ENCODE data around the gene SHISA6. TPM values are rescaled to one million over a fixed set of nuclear protein-coding genes. Genes with fewer than 3 reads are reported as not detected.

Gene SHISA6
- total RNA-seq, 1 experiment from 2014 or later: 2.9 TPM

DNA sequence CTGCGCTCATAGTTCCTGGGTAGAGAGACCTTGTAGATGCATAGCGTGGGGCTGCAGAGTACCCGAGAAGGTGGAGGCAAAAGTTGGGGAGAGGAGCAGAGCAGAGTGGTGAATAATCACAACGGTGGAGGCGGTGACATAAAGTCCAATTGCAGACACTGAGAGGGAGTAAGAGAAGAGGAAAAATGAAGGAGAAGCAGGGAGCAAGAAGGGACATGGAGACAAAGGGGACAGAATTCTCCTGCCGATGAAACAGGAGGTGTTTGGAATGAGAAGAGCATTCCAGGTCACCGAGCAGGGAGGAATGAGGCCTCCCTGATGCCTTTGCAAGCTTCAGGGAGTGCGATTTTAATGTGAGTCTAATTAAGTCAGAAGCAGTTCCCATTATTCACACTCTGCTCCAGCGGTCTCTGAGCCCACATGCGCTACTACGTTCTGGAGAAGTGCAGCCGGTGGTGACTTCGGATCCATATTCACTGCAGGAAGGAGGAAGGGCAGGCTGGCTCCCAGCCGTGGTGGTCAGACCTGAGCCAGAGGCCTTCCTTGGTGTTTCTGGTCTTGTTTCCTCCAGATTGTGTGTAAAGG lies 249.2 kb downstream of the SHISA6 start:
- Histone ChIP-seq H4K5ac (ENCODE audit: insufficient read length, low read depth, low read length) (no peak overlapping the region), H3K27ac (ENCODE audit: insufficient read length, low read depth, low read length) (no peak overlapping the region), H2BK5ac (ENCODE audit: insufficient read length, low read length) (no peak overlapping the region), H3K27me3 (ENCODE audit: insufficient read depth, low read length) (no peaks in the 10 kb centered on the region), H2BK120ac (ENCODE audit: low read depth, low read length, poor library complexity, severe bottlenecking) (no peak overlapping the region), H2BK20ac (ENCODE audit: low read depth, low read length, poor library complexity, severe bottlenecking) (no peak overlapping the region), H3K14ac (ENCODE audit: insufficient read depth, low read length) (no peak overlapping the region), H3K9ac (ENCODE audit: extremely low read depth, insufficient read length, low read length) (no peak overlapping the region), H2BK12ac (ENCODE audit: insufficient read length, low read depth, low read length) (no peak overlapping the region), H4K8ac (replicated peaks; ENCODE audit: insufficient read length, low read depth, low read length) (no peak overlapping the region), H3K56ac (ENCODE audit: insufficient read length, low read depth, low read length) (no peak overlapping the region), H3K23ac (ENCODE audit: insufficient read length, low read depth, low read length) (no peak overlapping the region), H3K23me2 (ENCODE audit: insufficient read length, low read depth, low read length, poor library complexity, severe bottlenecking) (no peaks in the 10 kb centered on the region), H2BK15ac (ENCODE audit: low read depth, low read length) (no peak overlapping the region), H3K79me1 (ENCODE audit: insufficient read depth, low read depth, low read length, poor library complexity, severe bottlenecking) (no peaks in the 10 kb centered on the region), H3K4me1 (ENCODE audit: insufficient read depth, low read length) (no peaks in the 10 kb centered on the region), H3K18ac (ENCODE audit: insufficient read length, low read depth, low read length) (no peak overlapping the region), H4K91ac (ENCODE audit: insufficient read length, low read depth, low read length) (no peak overlapping the region), H3K79me2 (ENCODE audit: insufficient read depth, low read length) (no peaks in the 10 kb centered on the region), H4K20me1 (ENCODE audit: control insufficient read depth, insufficient read depth, insufficient read length) (no peaks in the 10 kb centered on the region), H3K4me2 (ENCODE audit: insufficient read depth, insufficient read length, low read length) (no peak overlapping the region), H2AFZ (ENCODE audit: low read length) (no peak overlapping the region), H3T11ph (ENCODE audit: low read length) (no peak overlapping the region), H2AK5ac (ENCODE audit: insufficient read length, low read length) (no peak overlapping the region), H3K4ac (ENCODE audit: low read depth, low read length) (no peak overlapping the region), H3K9me3 (ENCODE audit: control insufficient read depth, low read depth, low read length) (no peaks in the 10 kb centered on the region)
- TF ChIP-seq CTCF (conservative IDR thresholded peaks at IDR 0.05): no peak
- peaks cover 35 to 47% of the 10 kb centered on the region in 2 experiments for H3K4me1 Mint-ChIP-seq
- no peaks in the 10 kb centered on the region for H3K36me3 Mint-ChIP-seq (ENCODE audit: insufficient read depth in 1 of 3, low read depth in 3 of 3)
- no peak overlapping the region for H3K27ac Mint-ChIP-seq
- H3K4me3 Mint-ChIP-seq: no peak overlapping the region
- DNase-seq: no peak
- H3K9me3 Mint-ChIP-seq: no peaks in the 10 kb centered on the region
- peaks cover 47% of the 10 kb centered on the region for H3K27me3 Mint-ChIP-seq (ENCODE audit: low read depth)
- WGBS (ENCODE audit: extremely low coverage, insufficient read length, low lambda C conversion rate): no CpG with 5 or more reads among the region's 14 CpGs
